Naive thymus-derived CD4-positive, alpha-beta T cell (primary cell): ENCODE measurements around the gene SGPL1. TPM values are rescaled to one million over a fixed set of nuclear protein-coding genes. Genes with fewer than 3 reads are reported as not detected.

Source experiments
- ATAC-seq: fragments of 150-1000 bp; cut with Tn5 transposase; 2 replicates; pipeline ENCODE4 v1.10.0; 2021; ENCODE audit warnings: mild to moderate bottlenecking, moderate library complexity
- CTCF ChIA-PET: fragments of 350-600 bp; sonication (Branson Sonifier 250); formaldehyde crosslinking; loops from one replicate; lab custom pipeline; 2021; ENCODE audit warnings: antibody characterized with exemption; lab: Charles Lee
- POLR2A ChIA-PET: fragments of 350-600 bp; sonication (Branson Sonifier 250); formaldehyde crosslinking; loops from one replicate; lab custom pipeline; 2021; ENCODE audit warnings: antibody characterized with exemption, inconsistent platforms; lab: Charles Lee
- DNase-seq, 9 donors: peaks; one replicate each; pipeline versions ENCODE4 v3.0.0 to v3.0.0-alpha.2; 2020 to 2022; ENCODE audit warnings: mixed read lengths in 1 of 9
- H3K27ac ChIP-seq: one replicate; pipeline ENCODE4 v1.7.0; 2013; ENCODE audit warnings: mild to moderate bottlenecking, low read depth, low read length, moderate library complexity
- H3K27me3 ChIP-seq, 2 donors: one replicate each; pipeline ENCODE4 v1.7.0; 2013; ENCODE audit warnings: low read length in 2 of 2, mild to moderate bottlenecking in 2 of 2, moderate library complexity in 2 of 2; ENCODE audit not compliant: control insufficient read depth in 2 of 2, insufficient read depth in 2 of 2
- H3K36me3 ChIP-seq, 3 experiments: 1 replicate in 2 of 3; 2 replicates in 1 of 3; pipeline ENCODE4 v1.7.0; 2013; ENCODE audit warnings: low read length in 3 of 3, mild to moderate bottlenecking in 3 of 3, moderate library complexity in 1 of 3; ENCODE audit not compliant: insufficient read depth in 3 of 3, control insufficient read depth in 2 of 3
- H3K4me1 ChIP-seq, 2 donors: one replicate each; pipeline ENCODE4 v1.7.0; 2013; ENCODE audit warnings: low read length in 2 of 2, mild to moderate bottlenecking in 2 of 2, moderate library complexity in 1 of 2; ENCODE audit not compliant: control insufficient read depth in 2 of 2, insufficient read depth in 2 of 2
- H3K4me3 ChIP-seq: 2 replicates; pipeline ENCODE4 v1.7.0; 2013; ENCODE audit warnings: mild to moderate bottlenecking, low read length
- H3K9me3 ChIP-seq, 3 experiments: 1 replicate in 2 of 3; 2 replicates in 1 of 3; pipeline ENCODE4 v1.7.0; 2013; ENCODE audit warnings: low read length in 3 of 3; ENCODE audit not compliant: control insufficient read depth in 2 of 3
- H3K27ac Mint-ChIP-seq, 9 donors: one replicate each; pipeline ENCODE4 v1.8.0; 2020 to 2022; ENCODE audit warnings: mixed read lengths in 9 of 9, mild to moderate bottlenecking in 8 of 9, moderate library complexity in 5 of 9, inconsistent platforms in 2 of 9
- H3K27me3 Mint-ChIP-seq, 5 donors: one replicate each; pipeline ENCODE4 v1.8.0; 2021 to 2022; ENCODE audit warnings: mixed read lengths in 5 of 5, mild to moderate bottlenecking in 1 of 5
- H3K36me3 Mint-ChIP-seq, 5 donors: one replicate each; pipeline ENCODE4 v1.8.0; 2020 to 2022; ENCODE audit warnings: mixed read lengths in 5 of 5, mild to moderate bottlenecking in 3 of 5, inconsistent platforms in 1 of 5
- H3K4me1 Mint-ChIP-seq, 7 donors: one replicate each; pipeline ENCODE4 v1.8.0; 2020 to 2022; ENCODE audit warnings: mixed read lengths in 7 of 7, mild to moderate bottlenecking in 3 of 7, inconsistent platforms in 1 of 7
- H3K4me3 Mint-ChIP-seq, 10 donors: one replicate each; pipeline ENCODE4 v1.8.0; 2020 to 2022; ENCODE audit warnings: mild to moderate bottlenecking in 10 of 10, mixed read lengths in 10 of 10, moderate library complexity in 6 of 10, inconsistent platforms in 2 of 10
- H3K9me3 Mint-ChIP-seq, 11 donors: one replicate each; pipeline ENCODE4 v1.8.0; 2020 to 2022; ENCODE audit warnings: mixed read lengths in 11 of 11, mild to moderate bottlenecking in 4 of 11, inconsistent platforms in 1 of 11, moderate library complexity in 1 of 11
- intact Hi-C, 2 donors: fragments of 100-400 bp; cut with micrococcal nuclease; formaldehyde crosslinking; loops; one replicate each; pipeline ENCODE4 v1.15.1; 2023
- polyA plus RNA-seq, 2 donors: library from polyadenylated mRNA; unstranded; fragments of 300-500 nt; fragmentation: Illumina TruSeq; gene quantifications; one replicate each; pipeline ENCODE4 v1.2.3, GENCODE V29; 2021
- total RNA-seq, 6 experiments: library from RNA in 5 of 6; stranded (reverse) in 5 of 6; gene quantifications; 1 replicate in 5 of 6; 2 replicates in 1 of 6; pipeline ENCODE4 v1.2.3 and lab custom pipeline; 2021 to 2026

SGPL1 gene
- total and polyA plus RNA-seq, 7 experiments from 2014 or later = 12.2 to 35.5 (median 24.5) TPM

DNA sequence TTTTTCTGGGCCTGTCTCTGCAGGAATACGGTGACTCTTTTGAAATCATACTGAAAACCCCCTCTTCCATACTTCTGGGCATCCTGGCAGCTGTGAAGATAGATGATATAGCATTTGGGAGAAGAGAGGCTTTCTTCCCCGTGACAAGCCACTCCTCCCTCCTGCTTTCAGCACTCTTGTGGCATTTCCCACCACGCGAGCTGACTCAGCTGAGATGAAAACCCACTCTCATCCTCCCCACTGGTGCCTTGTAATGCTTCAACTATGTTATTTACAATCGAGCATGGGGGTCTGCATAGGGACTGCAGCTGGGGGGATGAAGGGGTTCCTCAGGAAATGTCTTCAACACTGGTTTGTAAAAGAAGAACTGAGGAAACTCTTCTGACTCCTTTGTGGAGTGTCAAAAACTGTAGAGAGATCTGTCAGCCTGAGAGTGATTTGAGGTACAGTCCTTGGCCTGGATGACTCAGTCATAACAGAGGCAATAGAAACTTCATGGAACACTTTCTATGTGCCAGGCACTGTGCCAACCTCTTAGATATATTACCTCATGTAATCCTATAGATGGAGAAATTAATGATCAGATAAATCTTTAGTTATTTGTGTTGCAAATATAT is 28.8 kb upstream of the SGPL1 start:
- no peak overlapping the region for H3K27ac Mint-ChIP-seq
- H3K4me1 Mint-ChIP-seq = peaks cover 0 to 17% (median 4%) of the 10 kb centered on the region in 7 donors
- no peaks in the 10 kb centered on the region for H3K9me3 ChIP-seq
- H3K27me3 ChIP-seq = no peaks in the 10 kb centered on the region
- ChIA-PET POLR2A (no interaction called here), CTCF (no interaction called here)
- no peak overlapping the region for H3K27ac ChIP-seq
- H3K27me3 Mint-ChIP-seq = peaks cover 0 to 34% (median under 1%) of the 10 kb centered on the region in 5 donors
- no peak overlapping the region for H3K4me3 Mint-ChIP-seq
- intact Hi-C loops = no loop called here
- DNase-seq = no peak
- H3K4me1 ChIP-seq = no peaks in the 10 kb centered on the region
- no peak for ATAC-seq
- no peaks in the 10 kb centered on the region for H3K36me3 Mint-ChIP-seq
- no peaks in the 10 kb centered on the region for H3K36me3 ChIP-seq
- no peak overlapping the region for H3K4me3 ChIP-seq
- H3K9me3 Mint-ChIP-seq = no peaks in the 10 kb centered on the region

DNA sequence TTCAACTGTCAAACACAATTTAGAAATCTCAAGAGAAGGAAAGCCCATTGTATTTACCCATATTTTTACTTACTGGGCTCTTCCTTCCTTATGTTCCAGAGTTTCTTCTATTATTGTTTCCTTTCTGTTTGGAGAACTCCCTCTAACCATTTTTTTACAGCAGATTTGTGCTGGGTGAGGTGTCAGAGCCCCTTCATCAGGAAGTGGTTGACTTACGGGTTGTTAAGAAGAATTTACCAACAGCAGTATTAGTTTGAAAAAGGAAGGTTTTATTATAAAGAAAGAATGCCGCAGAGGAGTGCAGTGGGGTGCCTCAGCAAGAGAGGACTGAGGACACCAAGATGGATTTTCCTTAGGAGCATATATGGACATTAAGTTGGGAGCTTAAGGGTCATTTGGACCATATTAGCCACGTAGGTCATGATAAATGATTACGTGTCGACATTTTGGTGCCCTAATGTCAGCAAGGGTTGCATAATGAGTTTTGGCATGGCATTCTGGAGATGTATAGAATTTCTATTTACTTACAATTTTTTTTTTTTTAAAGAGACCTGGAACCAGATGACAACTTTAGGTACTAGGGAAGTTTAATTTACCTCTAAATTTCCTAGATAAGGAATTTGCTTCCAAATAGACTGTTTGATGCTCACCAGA is 24.2 kb upstream of the SGPL1 start:
- H3K36me3 ChIP-seq = no peaks in the 10 kb centered on the region
- peaks cover 0 to 47% (median 0%) of the 10 kb centered on the region in 5 donors for H3K27me3 Mint-ChIP-seq
- H3K4me1 Mint-ChIP-seq = peaks cover 0 to 14% (median 3%) of the 10 kb centered on the region in 7 donors
- intact Hi-C loops = no loop called here
- H3K36me3 Mint-ChIP-seq = no peaks in the 10 kb centered on the region
- H3K4me3 Mint-ChIP-seq = no peak overlapping the region
- H3K9me3 Mint-ChIP-seq = peaks cover 0 to 2% (median 0%) of the 10 kb centered on the region in 11 donors
- H3K27me3 ChIP-seq = no peaks in the 10 kb centered on the region
- POLR2A ChIA-PET = no interaction called here
- no peak overlapping the region for H3K27ac ChIP-seq
- no peak overlapping the region for H3K4me3 ChIP-seq
- CTCF ChIA-PET = no interaction called here
- no peaks in the 10 kb centered on the region for H3K4me1 ChIP-seq
- no peak for DNase-seq
- H3K9me3 ChIP-seq = no peaks in the 10 kb centered on the region
- ATAC-seq = no peak
- H3K27ac Mint-ChIP-seq = no peak overlapping the region

DNA sequence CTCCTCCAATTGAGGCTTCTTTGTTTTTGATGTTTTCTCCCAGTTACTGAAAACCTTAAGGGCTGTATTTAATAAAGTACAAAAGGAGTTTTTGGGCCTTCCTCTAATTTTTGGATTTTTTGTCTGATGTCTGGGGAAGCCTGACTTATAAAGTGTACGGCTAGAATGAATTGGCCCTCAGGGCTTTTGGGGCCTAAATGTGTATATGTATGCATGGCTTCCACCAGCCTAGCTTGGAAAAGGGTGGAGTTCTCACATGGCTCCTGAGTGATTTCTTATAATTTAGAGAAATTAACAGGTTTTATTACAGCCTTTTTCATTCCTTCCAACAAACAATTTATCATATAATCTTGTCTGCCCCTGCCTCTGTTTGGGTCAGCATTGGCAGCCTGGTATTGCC is 20.1 kb upstream of the SGPL1 start:
- ATAC-seq = no peak
- Mint-ChIP-seq H3K4me3 (no peak overlapping the region), H3K36me3 (no peaks in the 10 kb centered on the region), H3K9me3 (peaks cover 0 to 11% (median 5%) of the 10 kb centered on the region in 11 donors), H3K27ac (no peak overlapping the region), H3K4me1 (peaks cover 0 to 4% (median 2%) of the 10 kb centered on the region in 7 donors), H3K27me3 (peaks cover 11 to 43% (median 13%) of the 10 kb centered on the region in 5 donors)
- intact Hi-C loops = no loop called here
- no peak for DNase-seq
- no peaks in the 10 kb centered on the region for H3K4me1 ChIP-seq
- H3K36me3 ChIP-seq = no peaks in the 10 kb centered on the region
- H3K9me3 ChIP-seq = no peaks in the 10 kb centered on the region
- no peaks in the 10 kb centered on the region for H3K27me3 ChIP-seq
- no peak overlapping the region for H3K27ac ChIP-seq
- H3K4me3 ChIP-seq = no peak overlapping the region
- ChIA-PET CTCF (no interaction called here), POLR2A (no interaction called here)

DNA sequence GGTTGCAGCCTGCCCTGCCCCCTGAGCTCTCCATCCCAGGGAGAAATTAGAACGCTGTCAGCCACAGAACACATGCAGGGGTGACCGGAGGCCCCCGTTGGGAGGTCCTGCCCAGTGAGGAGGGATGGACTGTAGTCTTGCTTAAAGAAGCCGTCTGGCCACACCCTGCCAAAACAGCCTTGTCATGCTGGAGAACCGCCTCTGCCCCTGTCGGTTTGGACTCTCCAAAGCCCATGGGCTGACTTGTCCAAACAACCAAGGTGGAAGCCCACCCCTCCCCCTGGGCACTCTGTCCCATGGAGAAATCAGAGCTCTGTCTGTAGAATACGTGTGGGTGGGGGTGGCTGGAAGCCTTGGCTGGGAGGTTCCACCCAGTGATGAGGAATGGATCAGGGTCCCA is 17.9 kb upstream of the SGPL1 start:
- Mint-ChIP-seq H3K9me3 (peaks cover 0 to 17% (median 6%) of the 10 kb centered on the region in 11 donors), H3K4me3 (no peak overlapping the region), H3K36me3 (no peaks in the 10 kb centered on the region), H3K27ac (no peak overlapping the region), H3K27me3 (peaks cover 10 to 36% (median 13%) of the 10 kb centered on the region in 5 donors), H3K4me1 (peaks cover 0 to 2% (median 0%) of the 10 kb centered on the region in 7 donors)
- no peak overlapping the region for H3K4me3 ChIP-seq
- H3K36me3 ChIP-seq = no peaks in the 10 kb centered on the region
- ChIA-PET POLR2A (no interaction called here), CTCF (interaction anchor here (0.6 kb wide), 1 partner anchor 448 kb away, joined by 5 read pairs; no protein-coding TSS in a partner anchor)
- no peak overlapping the region for H3K27ac ChIP-seq
- ATAC-seq (no peak), DNase-seq (no peak)
- intact Hi-C loops = no loop called here
- no peaks in the 10 kb centered on the region for H3K4me1 ChIP-seq
- no peaks in the 10 kb centered on the region for H3K9me3 ChIP-seq
- no peaks in the 10 kb centered on the region for H3K27me3 ChIP-seq

DNA sequence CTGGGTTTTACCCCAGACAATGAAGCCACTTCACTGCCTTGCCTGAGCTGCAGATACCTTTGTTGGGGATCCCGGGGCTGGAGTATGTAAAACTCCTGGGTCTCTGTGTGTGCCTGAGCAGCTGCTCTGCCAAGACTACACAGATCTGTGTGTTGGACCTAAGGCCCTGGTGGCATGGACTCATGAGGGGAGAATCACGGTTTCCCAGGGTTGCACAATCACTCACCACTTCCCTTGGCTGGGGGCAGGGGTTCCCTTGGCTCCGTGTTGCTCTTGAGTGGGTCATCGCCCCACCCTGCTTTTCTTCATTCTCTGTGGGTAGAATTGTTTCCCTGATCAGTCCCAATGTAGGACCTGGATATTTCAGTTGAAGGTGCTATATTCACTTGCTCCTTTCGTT is 16.6 kb upstream of the SGPL1 start:
- H3K27me3 Mint-ChIP-seq = peaks cover 14 to 38% (median 20%) of the 10 kb centered on the region in 5 donors
- H3K9me3 Mint-ChIP-seq = peaks cover 0 to 17% (median 6%) of the 10 kb centered on the region in 11 donors
- peaks cover 0 to 2% (median 0%) of the 10 kb centered on the region in 7 donors for H3K4me1 Mint-ChIP-seq
- no peak overlapping the region for H3K4me3 Mint-ChIP-seq
- DNase-seq (no peak), ATAC-seq (no peak)
- H3K36me3 Mint-ChIP-seq = no peaks in the 10 kb centered on the region
- Histone ChIP-seq H3K27ac (no peak overlapping the region), H3K4me1 (no peaks in the 10 kb centered on the region), H3K4me3 (no peak overlapping the region), H3K27me3 (no peaks in the 10 kb centered on the region), H3K9me3 (no peaks in the 10 kb centered on the region), H3K36me3 (no peaks in the 10 kb centered on the region)
- no peak overlapping the region for H3K27ac Mint-ChIP-seq
- POLR2A ChIA-PET = no interaction called here
- intact Hi-C loops = no loop called here
- CTCF ChIA-PET = no interaction called here

DNA sequence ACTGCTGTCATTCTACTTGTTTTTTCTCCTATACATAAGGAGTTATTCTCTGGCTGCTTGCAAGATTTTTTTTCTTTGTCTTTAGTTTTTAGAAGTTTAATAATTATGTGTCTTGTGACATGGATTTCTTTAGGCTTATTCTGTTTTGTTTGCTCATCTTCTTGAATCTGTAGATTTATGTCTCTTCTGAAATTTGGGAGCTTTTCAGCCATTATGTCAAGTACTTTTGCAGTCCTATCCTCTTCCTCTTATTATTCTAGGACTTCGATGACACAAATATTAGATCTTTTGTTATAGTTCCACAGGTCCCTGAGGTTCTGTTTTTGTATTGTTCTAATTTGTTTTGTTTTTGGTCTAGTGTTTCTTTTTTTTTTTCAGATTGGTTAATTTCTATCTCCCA is 13.9 kb upstream of the SGPL1 start:
- ChIA-PET CTCF (no interaction called here), POLR2A (no interaction called here)
- Mint-ChIP-seq H3K4me1 (peaks cover 0 to 2% (median 0%) of the 10 kb centered on the region in 7 donors), H3K9me3 (peaks cover 0 to 12% (median 3%) of the 10 kb centered on the region in 11 donors), H3K4me3 (no peak overlapping the region), H3K27me3 (peaks cover 14 to 41% (median 30%) of the 10 kb centered on the region in 5 donors), H3K27ac (no peak overlapping the region), H3K36me3 (peaks cover 0 to 7% (median 0%) of the 10 kb centered on the region in 5 donors)
- no peaks in the 10 kb centered on the region for H3K4me1 ChIP-seq
- no peak for ATAC-seq
- H3K4me3 ChIP-seq = no peak overlapping the region
- DNase-seq = no peak
- H3K27ac ChIP-seq = no peak overlapping the region
- intact Hi-C loops = no loop called here
- H3K27me3 ChIP-seq = no peaks in the 10 kb centered on the region
- H3K36me3 ChIP-seq = no peaks in the 10 kb centered on the region
- no peaks in the 10 kb centered on the region for H3K9me3 ChIP-seq
